A549 (cell line): ENCODE data around the gene XPO5. TPM values are rescaled to one million over a fixed set of nuclear protein-coding genes. Genes with fewer than 3 reads are reported as not detected.

Experiments
- ATAC-seq, 2 experiments: fragments of 200-7000 bp in 1 of 2; fragments of >200 bp in 1 of 2; cut with Nextera tagmentation in 1 of 2; cut with Tn5 transposase in 1 of 2; 3 replicates each; pipeline versions ENCODE4 v1.8.0 to v1.9.1; 2018 to 2020; ENCODE audit warnings: mild to moderate bottlenecking in 1 of 2, moderate library complexity in 1 of 2
- CTCF ChIA-PET: fragments of 300-600 bp; sonication (Branson Sonifier 250); formaldehyde crosslinking; extraction: SDS; loops from one replicate; lab custom pipeline; 2021; ENCODE audit warnings: antibody characterized with exemption, inconsistent platforms; lab: Yijun Ruan, JAX
- POLR2A ChIA-PET: fragments of 350-600 bp; formaldehyde crosslinking; extraction: SDS; loops from one replicate; lab custom pipeline; 2021; ENCODE audit warnings: antibody characterized with exemption, inconsistent platforms; lab: Yijun Ruan, JAX
- DNase-seq, 2 experiments: peaks; one replicate each; pipeline versions ENCODE4 v3.0.0 to v3.0.0-alpha.2; 2011 to 2016; ENCODE audit warnings: low read depth in 1 of 2, low spot score in 1 of 2
- FAIRE-seq: peaks from 2 replicates; lab custom pipeline; 2011; peaks lifted over from hg19 to GRCh38; lab: Jason Lieb, UNC
- H3K27ac ChIP-seq, 2 experiments: fragments of >200 bp; sonication (Bioruptor Twin); formaldehyde crosslinking; 3 replicates each; pipeline ENCODE4 v1.5.1; 2016 to 2017
- H3K4me1 ChIP-seq: fragments of >200 bp; sonication (Bioruptor Twin); formaldehyde crosslinking; 3 replicates; pipeline ENCODE4 v1.6.1; 2016
- H3K4me2 ChIP-seq: fragments of >200 bp; sonication (Bioruptor Twin); formaldehyde crosslinking; 3 replicates; pipeline ENCODE4 v1.6.1; 2016
- H3K4me3 ChIP-seq: fragments of >200 bp; sonication (Bioruptor Twin); formaldehyde crosslinking; 3 replicates; pipeline ENCODE4 v1.5.1; 2016
- H3K9me3 ChIP-seq: fragments of >200 bp; sonication (Bioruptor Twin); formaldehyde crosslinking; 3 replicates; pipeline ENCODE4 v1.6.1; 2016
- CBX8 ChIP-seq: fragments of 200-600 bp; sonication (generic); IDR thresholded peaks from 2 replicates; pipeline ENCODE4 v1.6.1; 2016
- CEBPB ChIP-seq, 2 experiments: fragments of >200 bp in 1 of 2; sonication (Bioruptor Twin) in 1 of 2; formaldehyde crosslinking in 1 of 2; IDR thresholded peaks; 2 replicates each; pipeline ENCODE4 v1.6.1; 2012 to 2016
- CHD4 ChIP-seq: fragments of 200-600 bp; sonication (generic); IDR thresholded peaks from 2 replicates; pipeline ENCODE4 v1.6.1; 2016; ENCODE audit warnings: antibody characterized with exemption, mild to moderate bottlenecking, borderline replicate concordance
- CTCF ChIP-seq: fragments of >200 bp; sonication (Bioruptor Twin); formaldehyde crosslinking; IDR thresholded peaks from 3 replicates; pipeline ENCODE4 v1.5.1; 2016
- EHF ChIP-seq: fragments of 250-450 bp; sonication (Bioruptor Pico); IDR thresholded peaks from 2 replicates; pipeline ENCODE4 v1.5.0; 2020; ENCODE audit warnings: mild to moderate bottlenecking
- ESRRA ChIP-seq: fragments of 150-350 bp; IDR thresholded peaks from 2 replicates; pipeline ENCODE4 v1.6.1; 2014; ENCODE audit warnings: mild to moderate bottlenecking, low read length, borderline replicate concordance
- FOSB ChIP-seq: fragments of 250-450 bp; sonication (Bioruptor Pico); IDR thresholded peaks from 2 replicates; pipeline ENCODE4 v1.5.0; 2020; ENCODE audit warnings: mild to moderate bottlenecking, moderate library complexity
- GATA3 ChIP-seq: IDR thresholded peaks from 2 replicates; pipeline ENCODE4 v1.6.1; 2012; ENCODE audit warnings: borderline replicate concordance
- HES2 ChIP-seq: fragments of >200 bp; sonication (Bioruptor Twin); formaldehyde crosslinking; IDR thresholded peaks from 2 replicates; pipeline ENCODE4 v1.6.1; 2016
- HOXB5 ChIP-seq: fragments of 250-450 bp; sonication (Bioruptor Pico); IDR thresholded peaks from 2 replicates; pipeline ENCODE4 v1.5.0; 2020; ENCODE audit warnings: mild to moderate bottlenecking, moderate library complexity
- JUN ChIP-seq, 2 experiments: fragments of >200 bp; sonication (Bioruptor Twin); formaldehyde crosslinking; IDR thresholded peaks; 2 replicates in 1 of 2; 3 replicates in 1 of 2; pipeline ENCODE4 v1.6.1; 2016 to 2017
- MAFK ChIP-seq: fragments of 450-650 bp; IDR thresholded peaks from 2 replicates; pipeline ENCODE4 v1.6.1; 2014; ENCODE audit not compliant: partially characterized antibody
- MAX ChIP-seq: IDR thresholded peaks from 2 replicates; pipeline ENCODE4 v1.6.1; 2012
- MYC ChIP-seq: IDR thresholded peaks from 2 replicates; pipeline ENCODE4 v1.6.1; 2012; ENCODE audit warnings: mild to moderate bottlenecking, inconsistent platforms, low read length, improper control_type of control experiment, borderline replicate concordance
- PHF8 ChIP-seq: fragments of 200-600 bp; sonication (generic); IDR thresholded peaks from 2 replicates; pipeline ENCODE4 v1.6.1; 2016; ENCODE audit warnings: low read depth, mild to moderate bottlenecking, antibody characterized with exemption, moderate library complexity, borderline replicate concordance
- POLR2A ChIP-seq: IDR thresholded peaks from 2 replicates; pipeline ENCODE4 v1.6.1; 2012; ENCODE audit warnings: mild to moderate bottlenecking, low read length
- RCOR1 ChIP-seq: fragments of 150-350 bp; IDR thresholded peaks from 2 replicates; pipeline ENCODE4 v1.6.1; 2014; ENCODE audit warnings: antibody characterized with exemption, low read length, low read depth
- REST ChIP-seq: fragments of 200-600 bp; sonication (generic); IDR thresholded peaks from 2 replicates; pipeline ENCODE4 v1.6.1; 2016; ENCODE audit warnings: antibody characterized with exemption, mild to moderate bottlenecking, moderate library complexity
- RFX5 ChIP-seq: fragments of 450-650 bp; IDR thresholded peaks from 2 replicates; pipeline ENCODE4 v1.7.1; 2014; ENCODE audit warnings: antibody characterized with exemption, mild to moderate bottlenecking, moderate library complexity
- RNF2 ChIP-seq: fragments of 200-600 bp; sonication (generic); IDR thresholded peaks from 2 replicates; pipeline ENCODE4 v1.6.1; 2016; ENCODE audit warnings: low read depth, mild to moderate bottlenecking, antibody characterized with exemption, moderate library complexity, borderline replicate concordance
- SMC3 ChIP-seq: fragments of >200 bp; sonication (Bioruptor Twin); formaldehyde crosslinking; IDR thresholded peaks from 3 replicates; pipeline ENCODE4 v1.6.1; 2018; ENCODE audit warnings: inconsistent platforms
- SREBF2 ChIP-seq: fragments of 450-650 bp; IDR thresholded peaks from 2 replicates; pipeline ENCODE4 v1.6.1; 2014; ENCODE audit warnings: mild to moderate bottlenecking, moderate library complexity
- TP53 ChIP-seq: fragments of 250-450 bp; sonication (Bioruptor Pico); IDR thresholded peaks from 2 replicates; pipeline ENCODE4 v1.5.0; 2021; ENCODE audit warnings: mild to moderate bottlenecking, moderate library complexity
- USF2 ChIP-seq: fragments of 450-650 bp; IDR thresholded peaks from 2 replicates; pipeline ENCODE4 v1.6.1; 2014; ENCODE audit warnings: antibody characterized with exemption
- ZC3H11A ChIP-seq: fragments of 450-650 bp; IDR thresholded peaks from 2 replicates; pipeline ENCODE4 v1.6.1; 2014; ENCODE audit warnings: antibody characterized with exemption, mild to moderate bottlenecking
- WGBS: methylation state at CpG from one replicate; pipeline ENCODE4 v1.1.6; 2017; ENCODE audit errors: missing lambda C conversion rate; 5-methylcytosine and 5-hydroxymethylcytosine counted together
- polyA plus RNA-seq, 4 experiments: library from polyadenylated mRNA; depleted of rRNA in 3 of 4; stranded (reverse); fragments of >200 nt; fragmentation: RNase III in 1 of 4; extraction: RNeasy Plus Mini Kit Qiagen cat#74134 plus additional on column Dnase treatment in 1 of 4; gene quantifications; 2 replicates in 3 of 4; 3 replicates in 1 of 4; pipeline ENCODE4 v1.2.3, GENCODE V29; 2011 to 2017

Gene XPO5
- polyA plus RNA-seq, 2 of the 4 experiments (the other 2 are of a cell fraction): 24.8 to 51.0 TPM

GRCh38 chr6:43511824-43512415 is 63.9 kb downstream of the XPO5 start:
- no peak overlapping the region for H3K4me2 ChIP-seq
- no peak for ATAC-seq
- DNase-seq: no peak
- no peak for FAIRE-seq
- H3K4me1 ChIP-seq: peaks cover 18% of the 10 kb centered on the region
- WGBS: 91% methylated on average over 11 of the region's 11 CpGs
- H3K9me3 ChIP-seq: no peaks in the 10 kb centered on the region
- POLR2A ChIA-PET: no interaction called here
- TF ChIP-seq HOXB5 (CRISPR knock-in tag) (no peak), POLR2A (no peak), EHF (no peak), HES2 (no peak), SMC3 (no peak), TP53 (no peak), MYC (no peak), MAX (no peak), USF2 (no peak), PHF8 (no peak), ZC3H11A (no peak), CHD4 (no peak), REST (no peak), SREBF2 (no peak), CTCF (no peak), MAFK (no peak), RNF2 (no peak)
- TF ChIP-seq, all 56 proteins: peak for 0
- CTCF ChIA-PET: interaction anchor here (1.1 kb wide), 1 partner anchor 283 kb away, joined by 4 read pairs; the partner anchor contains the start of gene DNPH1
- no peak overlapping the region for H3K27ac ChIP-seq
- no peak overlapping the region for H3K4me3 ChIP-seq

- no peaks in the 10 kb centered on the region for H3K9me3 ChIP-seq
- TF ChIP-seq TP53 (no peak), CEBPB (IDR thresholded peaks at IDR 0.05) (no peak), FOSB (CRISPR knock-in tag) (no peak), JUN (IDR thresholded peaks at IDR 0.05) (no peak), GATA3 (no peak), ESRRA (no peak), RFX5 (no peak), RCOR1 (no peak), HOXB5 (CRISPR knock-in tag) (no peak), CBX8 (no peak), HES2 (no peak), MAFK (no peak)
- H3K4me1 ChIP-seq: peaks cover 16% of the 10 kb centered on the region
- ATAC-seq: no peak
- CTCF ChIA-PET: no interaction called here
- no peak overlapping the region for H3K4me3 ChIP-seq
- WGBS: 95% methylated on average over 5 of the region's 10 CpGs
- no peak for DNase-seq
- POLR2A ChIA-PET: interaction anchor here (1.1 kb wide), 1 partner anchor 14 kb away, joined by 3 read pairs; no protein-coding TSS in a partner anchor
- peak overlapping the region; percentile 95 for H3K4me2 ChIP-seq
- no peak for FAIRE-seq
- peak overlapping the region in 1 of 2 experiments; percentile 87; a peak in 4 of 6 replicates for H3K27ac ChIP-seq
Observed at GRCh38 chr6:43510827-43511163, 65.0 kb downstream of the XPO5 start.
